Dedifferentiated amniotic fluid mesenchymal stem cell (primary cell): ENCODE data around the gene OR4C3.
"Not testable (repeated sequence)": the region's sequence is repeated elsewhere in the genome, so short reads cannot be mapped to it uniquely, and the experiment has no call there.

Experiments used
- DNase-seq: peaks from one replicate; pipeline ENCODE4 v3.0.0-alpha.2; 2016; ENCODE audit errors: extremely low spot score

OR4C3 gene

DNA sequence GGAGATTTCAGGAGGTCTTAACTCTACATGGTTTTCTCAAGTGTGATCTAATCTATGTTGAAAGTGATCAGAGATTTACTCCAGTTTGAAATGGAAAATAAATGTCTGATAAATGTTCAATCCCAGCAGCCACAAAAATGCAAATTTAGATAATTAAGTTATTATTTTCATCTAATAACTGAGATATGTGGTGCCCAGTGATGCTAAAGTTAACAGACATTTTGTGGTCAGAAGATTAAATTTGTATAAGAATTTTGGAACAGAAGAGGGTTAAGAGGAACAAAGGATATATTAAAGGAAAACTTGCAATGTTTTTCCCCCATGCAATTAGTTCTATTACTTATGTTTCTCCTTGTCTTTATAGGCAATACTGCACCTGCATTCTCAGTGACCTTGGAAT lies at the start of gene OR4C3:
Gene OR4C3, plus strand, starts transcription at position 301 of the 400 bp plus-strand sequence. CDS start 102 bp downstream, outside the sequence.
- DNase-seq: not testable (repeated sequence)

DNA sequence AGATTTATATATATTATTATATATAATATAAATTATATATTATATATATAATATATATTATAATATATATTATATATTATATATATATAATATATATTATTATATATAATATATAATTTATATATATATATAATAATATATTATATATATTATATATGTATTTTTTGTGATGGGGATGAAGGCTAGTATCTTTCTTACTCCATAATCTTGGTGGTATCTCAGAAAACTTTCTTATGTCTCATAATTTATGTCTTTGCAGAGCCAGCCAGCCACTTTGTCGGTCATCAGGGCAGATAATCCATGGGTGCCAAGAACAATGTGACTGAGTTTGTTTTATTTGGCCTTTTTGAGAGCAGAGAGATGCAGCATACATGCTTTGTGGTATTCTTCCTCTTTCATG lies 18.8 kb upstream of the OR4C3 start, which contains the start of gene OR4S1:
Gene OR4S1, plus strand, starts transcription at position 301 of the 400 bp plus-strand sequence. Its CDS starts 0 bp downstream, at position 301.
- DNase-seq: no peak

DNA sequence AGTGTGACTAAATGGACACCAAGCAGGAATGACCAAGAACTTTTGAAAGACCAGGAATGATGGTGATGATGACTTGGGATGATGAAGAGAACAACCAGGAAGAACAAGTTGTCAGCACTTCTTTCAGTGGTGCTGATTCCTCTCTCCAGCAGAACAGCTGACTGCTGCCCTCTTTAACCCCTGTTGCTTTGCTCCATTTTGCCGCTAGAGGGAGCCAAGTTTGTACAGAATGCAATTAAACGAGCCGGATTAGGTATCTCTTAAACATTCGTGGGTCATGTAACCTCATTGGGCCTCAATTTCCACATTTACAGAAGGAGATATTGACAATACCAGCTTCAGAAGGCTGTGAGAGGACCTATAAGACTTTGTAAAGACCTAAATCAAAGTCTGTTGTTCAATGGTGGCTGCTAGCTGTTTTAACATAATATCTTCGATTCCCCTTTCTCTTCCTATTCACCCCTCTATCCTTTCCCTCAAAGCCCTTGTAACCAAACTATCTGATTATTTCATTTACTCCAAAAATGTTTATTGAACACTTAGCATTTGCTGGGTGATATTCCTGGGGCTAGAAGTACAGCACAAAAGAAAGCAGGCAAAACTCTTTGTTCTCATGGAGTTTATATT lies 16.8 kb upstream of the OR4C3 start:
- peak; percentile 56 for DNase-seq

GRCh38 chr11:48313590-48313989 lies 11.1 kb upstream of the OR4C3 start:
- DNase-seq: not testable (repeated sequence)

- not testable (repeated sequence) for DNase-seq
Observed at GRCh38 chr11:48319813-48320212, 4.9 kb upstream of the OR4C3 start.

DNA sequence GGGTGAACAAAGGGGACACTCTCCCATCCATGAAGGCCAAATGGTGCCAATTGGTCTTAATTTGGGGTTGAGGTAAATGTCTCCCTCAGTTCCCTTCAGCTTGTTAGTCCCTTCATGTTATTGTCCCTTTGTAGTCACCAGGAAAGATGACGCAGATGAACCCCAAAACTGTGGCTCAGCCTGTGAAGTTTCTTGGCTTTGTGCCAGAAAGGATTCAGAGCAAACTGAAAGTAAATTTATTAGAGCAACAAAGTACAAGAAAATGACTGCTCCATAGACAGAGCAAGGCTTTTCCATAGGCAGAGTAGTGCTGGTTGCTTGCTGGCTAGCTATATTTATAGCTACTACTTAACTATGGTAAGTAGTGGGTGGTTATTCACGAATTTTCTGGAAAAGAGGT lies 16.7 kb downstream of the OR4C3 start:
- no peak for DNase-seq

- not testable (repeated sequence) for DNase-seq
Observed at GRCh38 chr11:48342505-48342904, 17.8 kb downstream of the OR4C3 start.

DNA sequence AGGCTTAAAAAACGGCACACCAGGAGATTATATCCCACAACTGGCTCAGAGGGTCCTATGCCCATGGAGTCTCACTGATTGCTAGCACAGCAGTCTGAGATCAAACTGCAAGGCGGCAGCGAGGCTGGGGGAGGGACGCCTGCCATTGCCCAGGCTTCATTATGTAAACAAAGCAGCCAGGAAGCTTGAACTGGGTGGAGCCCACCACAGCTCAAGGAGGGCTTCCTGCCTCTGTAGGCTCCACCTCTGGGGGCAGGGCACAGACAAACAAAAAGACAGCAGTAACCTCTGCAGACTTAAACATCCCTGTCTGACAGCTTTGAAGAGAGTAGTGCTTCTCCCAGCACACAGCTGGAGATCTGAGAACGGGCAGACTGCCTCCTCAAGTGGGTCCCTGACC lies 21.6 kb downstream of the OR4C3 start:
- DNase-seq: not testable (repeated sequence)

GRCh38 chr11:48354013-48354412 lies 29.3 kb downstream of the OR4C3 start:
- no peak for DNase-seq

DNA sequence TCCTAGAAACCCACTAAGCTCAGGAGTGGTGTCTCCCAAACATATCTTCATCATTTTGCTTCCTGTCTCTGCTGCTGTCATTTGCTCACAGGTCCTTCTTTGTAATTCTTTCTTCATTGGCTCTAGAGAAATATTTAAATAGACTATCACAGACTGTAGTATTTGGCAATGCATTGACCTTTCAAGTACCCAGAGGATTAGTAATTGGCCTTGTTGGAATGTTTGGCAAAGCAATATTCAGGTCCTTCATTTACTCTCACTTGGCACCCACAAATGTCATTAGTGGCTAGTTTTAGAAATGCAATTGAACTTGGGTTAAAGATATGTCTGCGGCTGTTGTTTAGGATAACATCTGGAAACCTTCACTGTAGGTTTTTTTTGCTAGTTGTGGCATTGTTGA lies 30.0 kb downstream of the OR4C3 start:
- DNase-seq: no peak

- DNase-seq: not testable (repeated sequence)
Observed at GRCh38 chr11:48361289-48361688, 36.6 kb downstream of the OR4C3 start.

DNA sequence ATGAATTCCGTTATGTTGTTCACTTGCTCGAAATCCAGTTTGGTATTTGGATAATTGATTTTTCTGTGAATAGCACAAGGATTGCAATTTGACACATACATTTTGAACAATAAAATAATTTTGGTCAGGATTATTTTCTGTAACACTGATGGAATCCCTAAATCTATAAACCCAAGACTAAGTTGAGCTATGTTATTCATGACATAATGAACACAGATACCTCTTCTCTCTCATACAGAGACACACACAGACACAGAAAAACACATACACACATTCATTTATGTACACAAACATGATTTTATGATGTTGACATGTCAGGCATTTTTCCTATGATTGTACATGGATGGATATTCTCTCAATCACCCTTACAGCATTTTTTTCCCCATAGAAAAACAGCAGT lies 41.6 kb downstream of the OR4C3 start, which contains the start of gene OR4C5:
Gene OR4C5, minus strand, starts transcription at position 101 of the 400 bp plus-strand sequence. Its CDS starts 0 bp downstream, at position 101.
- no peak for DNase-seq
